Measurements from ENCODE around the gene UGGT1.

Gene UGGT1

DNA sequence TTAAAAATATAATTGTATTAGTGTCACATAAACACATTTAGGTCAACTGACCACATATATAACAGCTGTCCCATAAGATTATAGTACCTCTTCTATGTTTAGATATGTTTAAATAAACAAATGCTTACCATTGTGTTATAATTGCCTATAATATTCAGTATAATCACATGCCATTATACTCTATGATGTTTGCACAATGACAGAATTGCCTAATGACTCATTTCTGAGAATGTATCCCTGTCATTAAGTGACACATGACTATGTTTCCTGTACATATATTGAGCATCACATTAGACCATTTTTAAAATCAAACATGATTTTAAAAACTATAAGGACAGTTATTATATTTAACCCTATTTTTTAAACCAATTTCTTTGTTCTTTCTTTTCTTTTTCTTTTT is 137.9 kb downstream of the UGGT1 start:
- no peak for DNase-seq

DNA sequence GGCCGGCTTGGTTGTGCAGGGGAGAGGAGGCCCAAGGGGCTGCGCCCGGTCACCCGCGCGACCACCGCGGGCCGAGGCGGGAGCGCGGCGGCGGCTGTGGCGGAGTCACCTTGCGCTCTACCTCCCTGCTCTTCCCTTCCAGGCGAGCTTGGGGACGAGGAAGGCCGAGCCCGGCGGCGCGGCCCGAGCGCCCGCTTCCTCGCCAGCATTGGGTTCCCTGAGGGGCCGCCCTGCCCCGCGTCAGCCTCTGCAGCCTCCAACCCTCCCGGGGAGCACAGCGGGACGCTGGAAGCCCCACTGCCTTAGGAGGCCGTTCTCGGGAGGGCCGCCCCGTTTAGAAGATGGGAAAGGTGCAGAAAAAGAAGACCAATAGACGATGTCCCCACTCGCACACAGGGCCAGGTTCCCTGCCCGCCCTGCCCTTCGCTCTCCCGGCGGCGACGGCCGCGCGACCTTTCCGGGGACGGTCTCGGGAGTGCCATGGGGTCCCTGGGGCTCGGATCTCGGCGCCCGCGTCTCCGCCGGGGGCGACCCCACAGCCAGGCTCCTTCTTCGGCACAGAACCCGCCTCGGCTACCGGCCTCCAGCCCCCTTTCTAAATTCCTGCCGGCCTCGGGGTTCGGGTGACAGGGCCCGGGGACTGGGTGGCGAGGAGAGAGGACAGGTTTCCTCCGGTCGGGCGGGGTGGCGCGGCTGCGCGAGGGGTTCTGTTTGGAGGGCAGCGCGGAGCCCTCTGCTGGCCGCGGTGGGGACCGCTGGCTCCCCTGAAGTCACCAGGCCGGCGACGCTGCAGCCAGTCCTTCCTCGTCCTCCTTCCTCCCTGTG is 142.2 kb downstream of the UGGT1 start:
- DNase-seq = peak; percentile 91

DNA sequence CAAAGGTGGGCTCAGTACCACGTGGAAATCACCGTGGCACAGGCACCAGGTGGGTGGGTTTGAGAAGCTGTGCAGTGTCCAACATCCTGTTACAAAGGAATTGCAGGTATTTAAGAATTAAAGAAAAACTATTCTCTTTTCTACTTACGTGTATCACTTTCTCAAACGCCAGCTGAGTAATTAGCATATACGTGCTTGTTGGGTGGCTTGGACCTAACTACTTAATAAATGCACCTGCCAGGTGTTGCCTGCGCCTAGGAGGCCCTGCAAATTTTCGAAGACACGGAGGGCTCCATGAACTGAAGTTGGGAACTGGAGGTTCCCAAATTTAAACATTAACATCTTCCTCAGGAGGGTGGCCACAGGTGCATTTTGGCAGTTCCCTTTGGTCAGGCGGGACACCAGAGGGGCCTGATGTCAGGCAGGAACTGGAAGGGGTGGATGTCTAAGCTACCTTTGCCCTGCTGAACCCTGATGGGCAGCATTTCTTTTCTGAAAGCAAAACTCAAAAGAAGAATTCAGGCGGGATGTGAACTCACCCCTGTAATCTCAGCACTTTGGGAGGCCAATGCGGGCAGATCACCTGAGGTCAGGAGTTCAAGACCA is 142.9 kb downstream of the UGGT1 start:
- DNase-seq = no peak

GRCh38 chr2:128234613-128235012 is 143.6 kb downstream of the UGGT1 start:
- DNase-seq = no peak

- DNase-seq = no peak
Measured at GRCh38 chr2:128235581-128235980, 144.6 kb downstream of the UGGT1 start.

- no peak for DNase-seq
Measured at GRCh38 chr2:128236491-128237035, 145.6 kb downstream of the UGGT1 start.

GRCh38 chr2:128237081-128237534 is 146.1 kb downstream of the UGGT1 start:
- DNase-seq = no peak

DNA sequence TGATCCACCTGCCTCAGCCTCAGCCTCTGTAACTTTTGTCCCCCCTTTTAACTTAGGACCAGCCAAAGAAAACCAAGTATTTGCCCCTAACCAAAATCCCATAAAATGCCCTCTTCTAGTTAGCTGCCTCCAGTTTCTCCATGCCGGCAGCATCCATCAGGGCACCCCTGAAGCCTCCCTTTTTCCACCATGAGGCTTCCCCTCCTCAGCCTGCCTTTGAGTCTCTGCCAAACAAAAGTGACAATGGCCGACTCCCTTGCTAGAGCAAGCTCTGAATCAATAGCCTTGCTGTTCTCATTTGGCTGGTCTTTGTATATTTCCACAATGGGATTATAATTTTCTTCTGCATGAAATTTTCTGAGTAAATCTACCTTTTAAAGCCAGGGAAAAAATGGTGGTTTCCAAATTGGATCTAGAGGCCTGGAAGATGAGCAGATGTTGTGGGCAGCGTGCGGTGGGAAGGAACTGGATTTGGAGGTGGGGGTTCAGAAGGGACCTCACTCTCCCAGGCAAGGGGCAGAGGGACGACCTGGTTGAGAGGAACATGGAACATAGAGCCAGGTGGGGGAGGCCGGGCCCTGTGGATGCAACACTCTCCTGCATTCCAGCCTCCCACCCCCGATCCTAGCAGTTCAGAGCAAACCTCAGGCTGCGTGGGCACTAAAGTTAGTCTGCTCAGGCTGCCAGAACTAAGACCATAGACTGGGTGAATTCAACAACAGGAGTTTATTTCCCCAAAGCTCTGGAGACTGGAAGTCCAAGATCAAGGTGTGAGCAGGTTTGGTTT is 147.1 kb downstream of the UGGT1 start:
- DNase-seq = no peak

GRCh38 chr2:128241896-128242295 is 150.9 kb downstream of the UGGT1 start:
- no peak for DNase-seq

Data from NCI-H82 (cell line).